ENCODE results near the gene KIAA1328. TPM values are rescaled to one million over a fixed set of nuclear protein-coding genes. Genes with fewer than 3 reads are reported as not detected.

The KIAA1328 gene
- total RNA-seq (10 to 100 TPM; 35.0 to 48.7 TPM), polyA plus RNA-seq (ENCODE audit: insufficient read depth, low read depth, low replicate concordance) (19.9 TPM)
- long read RNA-seq, donor 1, partial matches to known transcripts: 0 of 3 reads
- long read RNA-seq, donor 1, other reads (novel, unspliced or antisense): 0 of 3 reads
- long read RNA-seq, donor 2, full-length matches to known transcripts: 4 of 4 reads
- long read RNA-seq, donor 2, partial matches to known transcripts: 0 of 4 reads
- long read RNA-seq, donor 2, other reads (novel, unspliced or antisense): 0 of 4 reads

DNA sequence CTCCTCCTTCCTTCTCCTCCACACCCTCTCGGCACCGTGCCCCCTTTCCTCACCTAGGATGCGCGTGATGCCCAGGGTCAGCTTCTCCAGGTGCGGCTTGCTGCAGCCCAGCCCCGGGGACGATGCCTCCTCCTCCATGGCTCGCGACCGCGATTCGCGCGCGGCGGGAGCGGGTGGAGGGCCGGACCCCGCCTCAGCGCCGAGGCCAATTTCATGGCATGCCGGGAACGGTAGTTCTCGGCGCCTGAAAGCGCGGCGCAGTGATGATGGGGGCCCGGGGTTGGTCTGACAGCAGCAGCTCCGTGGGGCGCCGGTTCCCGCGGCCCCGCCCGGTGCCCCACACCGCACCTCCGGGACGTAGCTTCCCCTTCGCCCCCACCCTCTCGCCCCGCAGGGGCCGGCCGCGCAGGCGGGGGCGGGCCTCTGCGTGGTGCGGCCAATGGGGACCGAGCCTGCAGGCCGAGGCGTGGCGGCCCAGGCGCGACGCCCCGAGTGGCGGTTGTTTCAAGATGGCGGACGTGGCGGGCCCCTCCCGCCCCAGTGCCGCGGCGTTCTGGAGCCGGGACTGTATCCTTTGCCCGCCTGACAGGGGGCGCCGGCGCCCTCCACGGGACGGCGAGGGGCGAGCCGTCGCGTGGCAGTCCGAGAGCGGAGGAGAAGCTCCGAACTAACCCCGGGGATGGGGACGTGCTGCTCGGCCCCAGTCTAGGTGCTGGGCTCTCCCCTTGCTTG is at the start of gene KIAA1328, which contains the start of gene TPGS2:
KIAA1328 (plus strand) TSS at position 498 of the 732 bp plus-strand sequence; CDS start at position 510, 12 bp downstream.
TPGS2 (minus strand) TSS at position 373 of the 732 bp plus-strand sequence; CDS start at position 138, 235 bp downstream.
- 1 to 2% methylated on average over 6 to 70 of the region's 83 CpGs for WGBS, 2 donors
- TF ChIP-seq, protein P1, sequence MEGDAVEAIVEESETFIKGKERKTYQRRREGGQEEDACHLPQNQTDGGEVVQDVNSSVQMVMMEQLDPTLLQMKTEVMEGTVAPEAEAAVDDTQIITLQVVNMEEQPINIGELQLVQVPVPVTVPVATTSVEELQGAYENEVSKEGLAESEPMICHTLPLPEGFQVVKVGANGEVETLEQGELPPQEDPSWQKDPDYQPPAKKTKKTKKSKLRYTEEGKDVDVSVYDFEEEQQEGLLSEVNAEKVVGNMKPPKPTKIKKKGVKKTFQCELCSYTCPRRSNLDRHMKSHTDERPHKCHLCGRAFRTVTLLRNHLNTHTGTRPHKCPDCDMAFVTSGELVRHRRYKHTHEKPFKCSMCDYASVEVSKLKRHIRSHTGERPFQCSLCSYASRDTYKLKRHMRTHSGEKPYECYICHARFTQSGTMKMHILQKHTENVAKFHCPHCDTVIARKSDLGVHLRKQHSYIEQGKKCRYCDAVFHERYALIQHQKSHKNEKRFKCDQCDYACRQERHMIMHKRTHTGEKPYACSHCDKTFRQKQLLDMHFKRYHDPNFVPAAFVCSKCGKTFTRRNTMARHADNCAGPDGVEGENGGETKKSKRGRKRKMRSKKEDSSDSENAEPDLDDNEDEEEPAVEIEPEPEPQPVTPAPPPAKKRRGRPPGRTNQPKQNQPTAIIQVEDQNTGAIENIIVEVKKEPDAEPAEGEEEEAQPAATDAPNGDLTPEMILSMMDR (IDR thresholded peaks at IDR 0.05): peak in 2 of 3 experiments; percentile 8 to 31
- no peak for TF ChIP-seq POLR2A (IDR thresholded peaks at IDR 0.05)
- peak; percentile 89 for DNase-seq
- Histone ChIP-seq H3K4me1 (no peaks in the 10 kb centered on the region), H3K27ac (peak within 1 kb of the TSS; percentile 86 to 89), H3K9me3 (no peaks in the 10 kb centered on the region), H3K4me3 (peak within 1 kb of the TSS; percentile 86 to 96), H3K36me3 (ENCODE audit: low read depth, missing control alignments) (no peaks in the 10 kb centered on the region), H3K27me3 (no peaks in the 10 kb centered on the region)
- intact Hi-C loops (cut with DNase I; ENCODE audit: low total_unique reads): loop anchor here (2.0 kb wide), 1 partner anchor 40 kb away; no protein-coding TSS in a partner anchor

DNA sequence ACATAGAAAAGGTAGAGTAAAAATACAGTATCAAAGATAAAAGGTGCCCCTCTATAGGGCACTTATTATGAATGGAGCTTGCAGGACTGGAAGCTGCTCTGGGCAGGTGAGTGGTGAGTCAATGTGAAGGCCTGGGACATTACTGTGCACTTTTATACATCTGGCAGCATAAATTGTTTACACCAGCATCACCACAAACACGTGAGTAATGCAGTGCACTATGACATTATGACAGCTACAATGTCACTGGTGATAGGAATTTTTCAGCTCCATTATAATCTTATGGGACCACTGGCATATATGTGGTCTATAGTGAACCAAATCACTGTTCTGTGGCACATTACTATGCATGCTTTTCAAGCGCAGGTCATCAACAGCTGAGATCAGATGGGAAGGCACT is 48.2 kb upstream of the KIAA1328 start:
- Histone ChIP-seq H3K4me1 (no peaks in the 10 kb centered on the region), H3K4me3 (no peak overlapping the region), H3K27me3 (no peaks in the 10 kb centered on the region), H3K27ac (no peak overlapping the region), H3K36me3 (ENCODE audit: low read depth, missing control alignments) (no peaks in the 10 kb centered on the region), H3K9me3 (no peaks in the 10 kb centered on the region)
- intact Hi-C loops (cut with DNase I; ENCODE audit: low total_unique reads): no loop called here
- WGBS, 2 donors: 83 to 88% methylated on average over 2 of the region's 2 CpGs
- no peak for TF ChIP-seq POLR2A (IDR thresholded peaks at IDR 0.05)
- TF ChIP-seq, protein P1 (IDR thresholded peaks at IDR 0.05): no peak
- DNase-seq: no peak

DNA sequence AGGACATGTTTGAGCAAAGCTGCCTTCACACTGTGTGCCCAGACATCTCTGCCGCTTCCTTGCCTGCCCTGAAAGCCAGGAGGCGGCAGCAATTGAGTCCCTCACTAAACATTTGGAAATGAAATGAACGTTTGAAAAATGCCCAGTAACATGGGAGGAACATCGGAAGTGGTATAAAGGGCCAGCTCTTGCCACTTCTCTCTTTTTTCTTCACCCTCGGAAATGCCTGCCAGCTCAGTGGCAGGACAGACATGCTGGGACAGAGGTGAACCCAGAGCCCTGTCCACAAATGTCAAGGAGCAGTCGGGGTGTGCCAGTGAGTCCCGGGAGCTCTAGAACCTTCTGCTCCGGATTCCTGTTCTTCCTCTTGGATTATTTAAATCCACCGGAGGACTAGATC is 46.2 kb upstream of the KIAA1328 start:
- no peaks in the 10 kb centered on the region for H3K9me3 ChIP-seq
- TF ChIP-seq POLR2A (IDR thresholded peaks at IDR 0.05): no peak
- intact Hi-C loops (cut with DNase I; ENCODE audit: low total_unique reads): no loop called here
- no peaks in the 10 kb centered on the region for H3K27me3 ChIP-seq
- H3K36me3 ChIP-seq (ENCODE audit: low read depth, missing control alignments): no peaks in the 10 kb centered on the region
- no peaks in the 10 kb centered on the region for H3K4me1 ChIP-seq
- DNase-seq: no peak
- H3K4me3 ChIP-seq: no peak overlapping the region
- no peak overlapping the region for H3K27ac ChIP-seq
- WGBS, 2 donors: 84 to 92% methylated on average over 9 of the region's 9 CpGs

DNA sequence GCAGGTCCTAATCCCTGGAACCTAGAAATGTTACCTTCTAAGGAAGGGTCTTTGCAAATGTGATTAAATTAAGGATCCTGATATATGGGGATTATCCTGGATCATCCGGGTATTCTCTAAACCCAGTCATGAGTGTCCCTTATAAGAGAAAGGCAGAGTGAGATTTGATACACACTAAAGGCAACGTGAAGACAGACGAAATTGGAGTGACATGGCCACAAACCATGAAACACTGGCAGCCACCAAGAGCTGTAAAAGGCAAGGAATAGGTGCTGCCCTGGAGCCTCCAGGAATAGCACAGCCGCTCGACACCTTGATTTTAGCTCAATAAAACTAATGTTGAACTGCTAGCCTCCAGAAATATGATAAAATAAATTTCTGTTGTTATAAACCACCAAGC is 45.1 kb upstream of the KIAA1328 start:
- no peak for DNase-seq
- no peaks in the 10 kb centered on the region for H3K4me1 ChIP-seq
- 100% methylated on average over 5 of the region's 5 CpGs for WGBS, 2 donors
- no peaks in the 10 kb centered on the region for H3K27me3 ChIP-seq
- TF ChIP-seq, protein P1 (IDR thresholded peaks at IDR 0.05): no peak
- no peak for TF ChIP-seq POLR2A (IDR thresholded peaks at IDR 0.05)
- no peaks in the 10 kb centered on the region for H3K36me3 ChIP-seq (ENCODE audit: low read depth, missing control alignments)
- no peak overlapping the region for H3K4me3 ChIP-seq
- H3K27ac ChIP-seq: no peak overlapping the region
- intact Hi-C loops (cut with DNase I; ENCODE audit: low total_unique reads): no loop called here
- no peaks in the 10 kb centered on the region for H3K9me3 ChIP-seq

DNA sequence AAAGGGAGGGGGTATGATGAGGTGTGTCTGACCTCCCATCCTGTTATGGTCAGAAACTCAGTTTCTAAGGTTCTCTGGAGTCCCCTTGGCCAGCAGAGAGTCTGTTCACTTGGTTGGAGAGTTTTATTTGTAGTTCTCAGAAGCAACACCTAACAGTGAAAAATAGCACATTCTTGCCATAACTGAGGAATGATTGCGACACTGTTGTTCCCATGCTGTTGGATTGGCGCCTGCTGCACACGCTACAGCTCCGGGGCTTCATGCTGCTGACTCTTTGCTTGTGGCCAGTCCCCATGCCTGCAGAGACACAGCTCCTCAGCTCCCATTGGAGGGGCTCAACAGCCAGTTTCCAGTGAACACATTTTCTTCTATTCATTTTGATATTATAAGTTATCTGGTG is 42.2 kb upstream of the KIAA1328 start:
- Histone ChIP-seq H3K27ac (no peak overlapping the region), H3K9me3 (no peaks in the 10 kb centered on the region), H3K4me1 (no peaks in the 10 kb centered on the region), H3K36me3 (ENCODE audit: low read depth, missing control alignments) (no peaks in the 10 kb centered on the region), H3K27me3 (no peaks in the 10 kb centered on the region), H3K4me3 (no peak overlapping the region)
- TF ChIP-seq, protein P1 (IDR thresholded peaks at IDR 0.05): no peak
- TF ChIP-seq POLR2A (IDR thresholded peaks at IDR 0.05): no peak
- 61 to 68% methylated on average over 4 of the region's 4 CpGs for WGBS, 2 donors
- DNase-seq: peak; percentile 18
- intact Hi-C loops (cut with DNase I; ENCODE audit: low total_unique reads): no loop called here
